ENCODE measurements around the gene GABPB1.

GABPB1 gene

DNA sequence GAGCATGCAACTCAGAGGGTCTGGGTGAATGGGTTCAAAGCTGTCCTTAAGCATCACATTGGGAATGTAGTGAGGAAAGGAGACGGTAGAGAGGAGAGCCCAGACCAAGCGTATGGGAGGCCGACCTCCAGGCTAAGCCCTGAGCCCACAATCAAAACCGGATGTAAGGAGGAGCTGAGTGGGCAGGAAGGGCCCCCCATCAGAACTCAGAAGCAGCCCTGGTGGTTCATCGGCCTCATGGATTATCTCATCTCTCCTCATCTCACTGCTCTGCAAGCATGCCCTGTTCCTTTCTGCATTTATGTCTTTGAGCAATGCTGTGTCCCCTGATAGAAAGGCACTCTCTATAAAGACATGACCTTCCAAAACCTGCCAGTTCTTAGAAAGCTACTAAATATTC lies 95.7 kb downstream of the GABPB1 start:
- Histone ChIP-seq H3K4me1 (ENCODE audit: control insufficient read depth in 2 of 2, insufficient read depth in 2 of 2, low read length in 2 of 2) (no peaks in the 10 kb centered on the region), H3K9ac (ENCODE audit: low read depth in 1 of 2, low read length in 2 of 2) (no peak overlapping the region), H3K36me3 (ENCODE audit: control insufficient read depth in 2 of 2, insufficient read depth in 2 of 2, low read length in 2 of 2) (no peaks in the 10 kb centered on the region), H3K4me3 (ENCODE audit: low read length in 2 of 2) (no peak overlapping the region), H3K27me3 (ENCODE audit: control insufficient read depth in 2 of 2, insufficient read depth in 2 of 2, low read length in 2 of 2) (no peaks in the 10 kb centered on the region), H3K9me3 (ENCODE audit: control insufficient read depth in 2 of 2, low read length in 2 of 2) (no peaks in the 10 kb centered on the region), H3K27ac (ENCODE audit: low read depth in 2 of 2, low read length in 2 of 2) (no peak overlapping the region)

GRCh38 chr15:50257924-50258323 lies 97.1 kb downstream of the GABPB1 start:
- Histone ChIP-seq H3K27ac (ENCODE audit: low read depth in 2 of 2, low read length in 2 of 2) (no peak overlapping the region), H3K36me3 (ENCODE audit: control insufficient read depth in 2 of 2, insufficient read depth in 2 of 2, low read length in 2 of 2) (no peaks in the 10 kb centered on the region), H3K9me3 (ENCODE audit: control insufficient read depth in 2 of 2, low read length in 2 of 2) (no peaks in the 10 kb centered on the region), H3K27me3 (ENCODE audit: control insufficient read depth in 2 of 2, insufficient read depth in 2 of 2, low read length in 2 of 2) (no peaks in the 10 kb centered on the region), H3K4me3 (ENCODE audit: low read length in 2 of 2) (no peak overlapping the region), H3K4me1 (ENCODE audit: control insufficient read depth in 2 of 2, insufficient read depth in 2 of 2, low read length in 2 of 2) (no peaks in the 10 kb centered on the region), H3K9ac (ENCODE audit: low read depth in 1 of 2, low read length in 2 of 2) (no peak overlapping the region)

DNA sequence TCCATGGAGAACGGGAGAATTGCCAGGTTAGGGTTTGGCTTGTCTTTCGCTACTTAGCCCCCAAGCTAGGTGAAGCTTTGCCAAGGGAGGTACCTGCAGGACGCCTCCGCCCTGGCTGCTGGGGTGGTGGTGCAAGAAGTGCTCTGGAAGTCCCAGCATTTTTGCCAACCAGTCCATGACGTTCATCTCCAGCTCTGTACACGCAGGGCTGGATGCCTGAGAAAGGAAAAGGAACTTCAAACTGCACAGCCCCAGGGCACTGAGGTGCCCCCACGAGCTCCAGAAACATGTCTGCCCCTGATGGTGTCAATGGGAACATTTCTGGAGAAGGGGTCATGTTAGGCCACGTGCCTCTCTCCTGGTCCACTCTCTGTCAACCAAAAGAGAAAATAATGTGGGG lies 97.7 kb downstream of the GABPB1 start:
- Histone ChIP-seq H3K9me3 (ENCODE audit: control insufficient read depth in 2 of 2, low read length in 2 of 2) (no peaks in the 10 kb centered on the region), H3K27me3 (ENCODE audit: control insufficient read depth in 2 of 2, insufficient read depth in 2 of 2, low read length in 2 of 2) (no peaks in the 10 kb centered on the region)

DNA sequence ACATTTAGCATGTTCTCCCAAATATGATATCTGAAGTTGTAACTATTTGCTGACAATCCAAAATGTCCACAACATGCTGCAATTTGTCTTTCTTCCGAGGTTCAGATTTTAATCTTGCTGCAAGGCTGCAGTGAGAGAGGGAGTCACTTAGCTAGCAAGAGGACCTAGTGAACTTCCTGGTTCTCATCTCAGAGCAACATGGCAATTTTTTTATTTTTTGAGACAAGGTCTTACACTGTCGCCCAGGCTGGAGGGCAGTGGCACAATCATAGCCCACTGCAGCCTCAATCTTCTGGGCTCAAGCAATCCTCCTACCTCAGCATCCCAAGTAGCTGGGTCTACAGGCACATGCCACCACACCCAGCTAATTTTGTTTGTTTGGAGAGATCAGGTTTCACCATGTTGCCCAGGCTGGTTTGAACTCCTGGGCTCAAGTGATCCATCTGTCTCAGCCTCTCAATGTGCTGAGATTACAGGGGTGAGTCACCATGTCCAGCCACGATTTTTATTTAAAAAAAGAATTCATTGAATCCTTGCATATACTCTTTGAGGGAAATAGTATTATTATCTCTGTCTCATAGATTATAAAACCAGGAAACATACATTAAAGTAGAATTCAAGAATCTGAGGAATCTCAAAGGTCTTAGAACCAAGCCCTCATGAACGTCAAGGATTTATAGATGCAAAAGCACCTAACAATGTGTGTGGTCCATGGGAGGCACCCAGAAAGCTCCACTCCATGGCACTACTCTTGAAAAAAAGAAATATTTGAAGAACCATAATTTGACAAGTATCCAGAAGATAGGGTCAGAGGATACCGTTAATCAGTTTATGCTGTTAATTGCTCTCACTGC lies 98.6 kb downstream of the GABPB1 start:
- no peak overlapping the region for H3K4me3 ChIP-seq (ENCODE audit: low read length in 2 of 2)
- H3K9ac ChIP-seq (ENCODE audit: low read depth in 1 of 2, low read length in 2 of 2) = no peak overlapping the region
- H3K9me3 ChIP-seq (ENCODE audit: control insufficient read depth in 2 of 2, low read length in 2 of 2) = no peaks in the 10 kb centered on the region
- H3K27me3 ChIP-seq (ENCODE audit: control insufficient read depth in 2 of 2, insufficient read depth in 2 of 2, low read length in 2 of 2) = no peaks in the 10 kb centered on the region
- H3K4me1 ChIP-seq (ENCODE audit: control insufficient read depth in 2 of 2, insufficient read depth in 2 of 2, low read length in 2 of 2) = no peaks in the 10 kb centered on the region
- H3K27ac ChIP-seq (ENCODE audit: low read depth in 2 of 2, low read length in 2 of 2) = no peak overlapping the region
- no peaks in the 10 kb centered on the region for H3K36me3 ChIP-seq (ENCODE audit: control insufficient read depth in 2 of 2, insufficient read depth in 2 of 2, low read length in 2 of 2)

More for the DNA sequence above, 97.7 kb downstream of the GABPB1 start:
- Histone ChIP-seq H3K9ac (ENCODE audit: low read depth in 1 of 2, low read length in 2 of 2) (no peak overlapping the region), H3K36me3 (ENCODE audit: control insufficient read depth in 2 of 2, insufficient read depth in 2 of 2, low read length in 2 of 2) (no peaks in the 10 kb centered on the region), H3K27ac (ENCODE audit: low read depth in 2 of 2, low read length in 2 of 2) (no peak overlapping the region), H3K4me1 (ENCODE audit: control insufficient read depth in 2 of 2, insufficient read depth in 2 of 2, low read length in 2 of 2) (no peaks in the 10 kb centered on the region), H3K4me3 (ENCODE audit: low read length in 2 of 2) (no peak overlapping the region)

- H3K27me3 ChIP-seq (ENCODE audit: control insufficient read depth in 2 of 2, insufficient read depth in 2 of 2, low read length in 2 of 2) = no peaks in the 10 kb centered on the region
- no peak overlapping the region for H3K9ac ChIP-seq (ENCODE audit: low read depth in 1 of 2, low read length in 2 of 2)
- H3K4me3 ChIP-seq (ENCODE audit: low read length in 2 of 2) = no peak overlapping the region
- no peak overlapping the region for H3K27ac ChIP-seq (ENCODE audit: low read depth in 2 of 2, low read length in 2 of 2)
- H3K9me3 ChIP-seq (ENCODE audit: control insufficient read depth in 2 of 2, low read length in 2 of 2) = no peaks in the 10 kb centered on the region
- no peaks in the 10 kb centered on the region for H3K4me1 ChIP-seq (ENCODE audit: control insufficient read depth in 2 of 2, insufficient read depth in 2 of 2, low read length in 2 of 2)
- no peaks in the 10 kb centered on the region for H3K36me3 ChIP-seq (ENCODE audit: control insufficient read depth in 2 of 2, insufficient read depth in 2 of 2, low read length in 2 of 2)
These were observed 102.4 kb downstream of the GABPB1 start for GRCh38 chr15:50252556-50252955.

DNA sequence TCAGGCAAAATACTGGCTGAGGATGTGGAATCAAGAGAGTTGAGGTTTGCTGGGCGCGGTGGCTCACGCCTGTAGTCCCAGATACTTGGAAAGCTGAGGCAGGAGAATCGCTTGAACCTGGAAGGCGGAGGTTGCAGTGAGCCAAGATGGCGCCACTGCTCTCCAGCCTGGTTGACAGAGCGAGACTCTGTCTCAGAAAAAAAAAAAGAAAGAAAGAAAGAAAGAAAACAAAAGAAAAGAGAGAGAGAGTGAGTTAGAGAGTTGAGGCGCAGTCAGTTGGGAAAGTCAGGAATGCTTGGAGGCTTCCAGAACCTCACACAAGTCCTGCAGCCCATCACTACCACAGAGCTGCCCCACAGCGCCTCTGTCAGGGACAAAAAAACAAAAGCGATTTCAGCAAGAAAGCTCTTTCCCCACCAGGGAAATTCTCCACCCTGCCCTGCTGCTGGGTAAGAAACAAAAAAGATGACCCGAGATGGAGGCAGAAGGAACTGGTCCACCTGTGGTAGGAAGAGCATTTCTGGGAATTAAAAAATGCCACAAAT lies 103.3 kb downstream of the GABPB1 start:
- Histone ChIP-seq H3K27me3 (ENCODE audit: control insufficient read depth in 2 of 2, insufficient read depth in 2 of 2, low read length in 2 of 2) (no peaks in the 10 kb centered on the region), H3K36me3 (ENCODE audit: control insufficient read depth in 2 of 2, insufficient read depth in 2 of 2, low read length in 2 of 2) (no peaks in the 10 kb centered on the region), H3K4me3 (ENCODE audit: low read length in 2 of 2) (no peak overlapping the region), H3K4me1 (ENCODE audit: control insufficient read depth in 2 of 2, insufficient read depth in 2 of 2, low read length in 2 of 2) (no peaks in the 10 kb centered on the region), H3K9me3 (ENCODE audit: control insufficient read depth in 2 of 2, low read length in 2 of 2) (no peaks in the 10 kb centered on the region), H3K27ac (ENCODE audit: low read depth in 2 of 2, low read length in 2 of 2) (no peak overlapping the region), H3K9ac (ENCODE audit: low read depth in 1 of 2, low read length in 2 of 2) (no peak overlapping the region)

- Histone ChIP-seq H3K9me3 (ENCODE audit: control insufficient read depth in 2 of 2, low read length in 2 of 2) (no peaks in the 10 kb centered on the region), H3K27ac (ENCODE audit: low read depth in 2 of 2, low read length in 2 of 2) (no peak overlapping the region), H3K4me3 (ENCODE audit: low read length in 2 of 2) (no peak overlapping the region), H3K4me1 (ENCODE audit: control insufficient read depth in 2 of 2, insufficient read depth in 2 of 2, low read length in 2 of 2) (no peaks in the 10 kb centered on the region), H3K36me3 (ENCODE audit: control insufficient read depth in 2 of 2, insufficient read depth in 2 of 2, low read length in 2 of 2) (no peaks in the 10 kb centered on the region), H3K9ac (ENCODE audit: low read depth in 1 of 2, low read length in 2 of 2) (no peak overlapping the region), H3K27me3 (ENCODE audit: control insufficient read depth in 2 of 2, insufficient read depth in 2 of 2, low read length in 2 of 2) (no peaks in the 10 kb centered on the region)
These were observed 104.1 kb downstream of the GABPB1 start for GRCh38 chr15:50250760-50251394.

DNA sequence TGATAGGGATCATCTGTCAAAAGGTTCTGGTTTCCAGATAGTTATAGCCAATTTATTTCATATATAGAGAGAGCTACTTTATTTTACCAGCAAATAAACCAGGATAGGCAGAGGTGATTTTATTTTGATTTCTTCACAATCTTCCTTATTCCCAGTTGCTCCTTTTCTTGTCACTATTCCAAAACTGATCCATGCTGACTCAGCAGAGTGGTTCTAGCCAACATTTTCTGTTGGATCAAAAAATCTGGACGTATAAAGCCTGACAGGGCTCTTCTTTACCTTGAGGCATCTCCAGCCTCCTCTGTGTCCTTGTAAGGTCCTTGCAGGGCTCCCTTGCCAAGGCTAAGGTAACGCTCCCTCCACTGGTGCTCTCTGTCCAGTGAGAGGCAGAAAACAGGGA lies 105.3 kb downstream of the GABPB1 start:
- Histone ChIP-seq H3K4me1 (ENCODE audit: control insufficient read depth in 2 of 2, insufficient read depth in 2 of 2, low read length in 2 of 2) (no peaks in the 10 kb centered on the region), H3K36me3 (ENCODE audit: control insufficient read depth in 2 of 2, insufficient read depth in 2 of 2, low read length in 2 of 2) (no peaks in the 10 kb centered on the region), H3K27ac (ENCODE audit: low read depth in 2 of 2, low read length in 2 of 2) (no peak overlapping the region), H3K27me3 (ENCODE audit: control insufficient read depth in 2 of 2, insufficient read depth in 2 of 2, low read length in 2 of 2) (no peaks in the 10 kb centered on the region), H3K9me3 (ENCODE audit: control insufficient read depth in 2 of 2, low read length in 2 of 2) (no peaks in the 10 kb centered on the region), H3K4me3 (ENCODE audit: low read length in 2 of 2) (no peak overlapping the region), H3K9ac (ENCODE audit: low read depth in 1 of 2, low read length in 2 of 2) (no peak overlapping the region)

- Histone ChIP-seq H3K4me1 (ENCODE audit: control insufficient read depth in 2 of 2, insufficient read depth in 2 of 2, low read length in 2 of 2) (no peaks in the 10 kb centered on the region), H3K36me3 (ENCODE audit: control insufficient read depth in 2 of 2, insufficient read depth in 2 of 2, low read length in 2 of 2) (no peaks in the 10 kb centered on the region), H3K4me3 (ENCODE audit: low read length in 2 of 2) (no peak overlapping the region), H3K27ac (ENCODE audit: low read depth in 2 of 2, low read length in 2 of 2) (no peak overlapping the region), H3K9me3 (ENCODE audit: control insufficient read depth in 2 of 2, low read length in 2 of 2) (no peaks in the 10 kb centered on the region), H3K27me3 (ENCODE audit: control insufficient read depth in 2 of 2, insufficient read depth in 2 of 2, low read length in 2 of 2) (no peaks in the 10 kb centered on the region), H3K9ac (ENCODE audit: low read depth in 1 of 2, low read length in 2 of 2) (no peak overlapping the region)
These were observed 105.9 kb downstream of the GABPB1 start for GRCh38 chr15:50248994-50249582.

Data from mucosa of rectum (tissue), 2 donors.